HG03575 (cell line): Measurements from ENCODE around the gene EP400.
"Not testable (repeated sequence)": the region's sequence is repeated elsewhere in the genome, so short reads cannot be mapped to it uniquely, and the experiment has no call there.

Experiments
- ATAC-seq: cut with Tn5 transposase; IDR thresholded peaks from one replicate; pipeline ENCODE4 v1.9.1; 2021; ENCODE audit not compliant: unreplicated experiment, insufficient number of reproducible peaks, low FRiP score; ENCODE audit errors: extremely low read depth

The EP400 gene

DNA sequence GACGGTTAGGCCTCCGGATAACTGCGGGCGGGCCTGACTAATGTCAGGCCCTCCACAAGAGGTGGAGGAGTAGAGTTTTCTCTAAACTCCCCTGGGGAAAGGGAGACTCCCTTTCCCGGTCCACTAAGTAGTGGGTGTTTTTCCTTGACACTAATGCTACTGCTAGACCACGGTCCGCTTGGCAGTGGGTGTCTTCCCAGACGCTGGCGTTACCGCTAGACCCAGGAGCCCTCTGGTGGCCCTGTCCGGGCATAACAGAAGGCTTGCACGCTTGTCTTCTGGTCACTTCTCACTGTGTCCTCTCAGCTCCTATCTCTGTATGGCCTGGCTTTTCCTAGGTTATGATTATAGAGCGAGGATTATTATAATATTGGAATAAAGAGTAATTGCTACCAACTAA is 102.0 kb downstream of the EP400 start:
- ATAC-seq: not testable (repeated sequence)

DNA sequence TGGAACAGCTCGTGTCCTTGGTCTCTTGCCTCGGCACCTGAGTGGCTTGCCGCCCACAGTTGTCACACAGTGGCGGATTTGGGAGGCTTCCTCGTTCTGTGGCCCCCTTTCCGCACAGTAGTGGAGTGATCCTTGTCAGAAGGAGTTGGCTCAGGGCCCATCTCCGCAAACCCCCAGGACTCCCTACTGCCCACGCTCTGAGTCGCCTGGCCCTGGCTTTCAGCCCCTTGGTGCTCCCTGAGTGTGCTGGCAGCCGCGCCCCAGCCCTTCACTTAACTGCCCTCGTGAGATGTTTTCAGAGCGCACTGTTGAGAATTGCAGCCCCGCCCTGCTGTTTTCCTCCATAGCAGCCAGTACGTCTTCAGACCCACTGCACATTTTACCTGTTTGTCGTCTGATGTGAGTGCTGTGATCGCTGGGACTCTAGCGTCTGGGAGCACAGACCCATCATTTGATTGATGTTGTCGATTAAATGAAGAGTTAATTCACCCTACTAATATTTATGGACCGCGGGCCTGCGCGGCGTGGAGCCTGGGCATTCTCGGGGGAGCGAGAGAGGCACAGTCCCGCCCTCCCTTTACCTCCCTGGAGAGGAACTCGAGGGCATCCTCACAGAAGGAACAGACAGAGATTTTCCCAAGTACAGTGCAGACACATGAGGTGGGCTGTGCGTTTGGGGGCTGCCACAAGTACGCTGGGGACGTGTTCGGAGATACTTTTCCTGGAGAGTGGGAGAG is 102.6 kb downstream of the EP400 start:
- no peak for ATAC-seq

DNA sequence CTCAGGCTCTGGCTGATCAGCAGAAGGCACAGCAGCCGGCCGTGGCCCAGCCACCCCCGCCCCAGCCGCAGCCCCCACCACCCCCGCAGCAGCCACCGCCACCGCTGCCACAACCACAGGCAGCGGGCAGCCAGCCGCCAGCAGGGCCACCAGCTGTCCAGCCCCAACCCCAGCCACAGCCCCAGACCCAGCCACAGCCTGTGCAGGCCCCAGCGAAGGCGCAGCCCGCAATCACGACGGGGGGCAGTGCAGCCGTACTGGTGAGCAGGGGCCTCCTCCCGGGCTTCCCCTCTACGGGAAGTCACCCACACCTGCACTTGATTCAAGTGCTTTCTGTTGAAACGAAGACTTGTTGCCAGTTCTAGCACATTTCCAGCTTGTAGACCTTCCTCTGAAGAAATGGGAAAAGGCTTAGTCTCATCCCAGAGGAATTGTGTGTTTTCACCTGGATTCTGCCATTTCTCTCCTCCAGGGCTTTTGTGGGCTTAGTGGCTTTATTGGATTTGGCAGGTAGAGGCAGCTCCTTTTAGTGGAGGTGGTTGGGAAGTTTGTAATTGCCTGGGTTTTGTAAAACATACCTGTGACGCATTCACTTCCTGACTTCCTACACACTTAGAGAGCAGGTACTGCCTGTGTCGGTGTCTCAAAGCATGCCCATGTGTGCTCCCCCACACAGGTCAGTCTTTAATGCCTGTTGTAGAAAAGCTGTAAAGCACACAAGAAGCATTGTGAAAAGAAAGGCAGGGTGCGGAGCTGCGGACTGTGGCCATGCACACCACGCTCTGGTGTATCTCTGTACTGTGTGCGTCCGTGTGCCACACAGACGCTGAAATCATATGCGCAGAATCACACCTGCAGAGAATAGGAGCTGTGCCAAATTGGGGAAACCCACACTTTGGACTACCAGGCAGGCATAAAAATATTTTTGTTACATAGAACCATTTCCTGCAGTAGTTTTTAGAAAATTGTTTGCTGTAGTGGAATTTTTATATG is 103.9 kb downstream of the EP400 start:
- no peak for ATAC-seq

DNA sequence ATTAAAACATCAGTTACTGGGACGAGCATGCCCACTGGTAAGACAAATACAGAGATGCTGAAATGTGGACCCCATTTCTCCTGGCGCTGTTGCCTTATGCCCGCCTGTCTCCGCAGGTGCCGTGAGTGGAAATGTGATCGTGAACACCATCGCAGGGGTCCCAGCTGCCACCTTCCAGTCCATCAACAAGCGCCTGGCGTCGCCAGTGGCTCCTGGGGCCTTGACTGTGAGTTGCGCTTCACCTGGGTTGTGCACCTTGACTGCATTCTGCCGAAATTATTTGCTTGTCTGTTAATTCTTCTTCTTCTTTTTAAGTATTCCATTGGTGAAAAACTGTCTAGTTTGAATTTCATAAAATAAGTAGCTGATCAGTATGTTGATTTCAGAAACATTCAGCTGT is 105.2 kb downstream of the EP400 start:
- ATAC-seq: no peak

DNA sequence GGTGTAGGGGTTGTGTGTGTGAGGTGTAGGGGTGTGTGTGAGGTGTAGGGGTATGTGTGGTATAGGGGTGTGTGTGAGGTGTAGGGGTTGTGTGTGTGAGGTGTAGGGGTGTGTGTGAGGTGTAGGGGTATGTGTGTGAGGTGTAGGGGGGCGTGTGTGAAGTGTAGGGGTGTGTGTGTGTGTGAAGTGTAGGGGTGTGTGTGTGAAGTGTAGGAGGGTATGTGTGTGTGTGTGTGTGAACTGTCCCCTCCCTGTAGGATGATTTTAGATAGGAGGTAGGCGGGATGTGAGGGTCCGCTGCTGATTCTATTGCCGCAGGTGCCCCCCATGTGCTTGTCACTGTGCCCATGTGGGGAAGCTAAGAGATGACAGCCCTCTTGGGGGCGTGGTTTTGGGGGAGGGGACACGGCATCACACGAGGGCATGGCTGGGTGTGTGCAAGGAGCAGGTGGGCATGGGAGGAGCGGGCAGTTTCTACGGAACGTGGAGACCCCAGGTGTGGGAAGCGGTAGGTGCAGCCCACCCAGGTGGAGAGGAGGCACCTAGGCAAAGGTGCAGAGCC is 105.9 kb downstream of the EP400 start:
- no peak for ATAC-seq

DNA sequence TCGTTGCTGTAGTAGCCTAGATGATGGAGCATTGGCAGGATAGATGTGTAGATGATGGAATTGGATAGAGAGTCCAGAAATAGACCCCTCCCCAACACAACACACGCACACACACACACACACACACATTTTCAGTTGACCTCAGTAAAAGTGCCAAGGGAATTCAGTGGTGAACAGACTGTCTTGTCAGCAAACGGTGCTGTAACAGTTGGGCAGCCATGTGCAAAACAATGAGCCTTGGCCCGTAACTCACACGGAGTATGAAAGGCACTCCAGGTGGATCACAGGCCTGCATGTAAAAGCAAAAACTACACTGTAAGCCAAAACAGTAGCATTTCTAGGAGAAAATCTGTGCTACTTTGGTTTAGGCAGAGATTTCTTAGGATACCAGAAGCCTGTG is 106.6 kb downstream of the EP400 start:
- no peak for ATAC-seq

DNA sequence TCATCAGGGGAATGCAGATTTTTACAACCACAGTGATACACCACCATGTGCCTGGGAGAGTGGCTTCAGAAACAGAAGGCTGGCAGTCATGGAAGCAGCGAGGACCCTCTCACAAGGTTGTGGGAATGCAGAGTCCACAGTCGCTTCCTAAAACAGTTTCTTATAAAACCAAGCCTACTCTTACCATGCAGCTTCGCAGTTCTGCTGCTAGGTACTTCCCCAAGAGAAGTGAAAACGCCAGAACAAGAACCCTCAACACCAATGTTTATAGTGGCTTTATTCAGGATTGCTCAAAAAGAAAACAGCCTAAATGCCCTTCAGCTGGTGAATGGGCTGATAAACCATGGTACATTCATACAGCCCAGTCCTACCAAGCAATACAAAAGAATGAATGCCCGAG is 107.2 kb downstream of the EP400 start:
- no peak for ATAC-seq

DNA sequence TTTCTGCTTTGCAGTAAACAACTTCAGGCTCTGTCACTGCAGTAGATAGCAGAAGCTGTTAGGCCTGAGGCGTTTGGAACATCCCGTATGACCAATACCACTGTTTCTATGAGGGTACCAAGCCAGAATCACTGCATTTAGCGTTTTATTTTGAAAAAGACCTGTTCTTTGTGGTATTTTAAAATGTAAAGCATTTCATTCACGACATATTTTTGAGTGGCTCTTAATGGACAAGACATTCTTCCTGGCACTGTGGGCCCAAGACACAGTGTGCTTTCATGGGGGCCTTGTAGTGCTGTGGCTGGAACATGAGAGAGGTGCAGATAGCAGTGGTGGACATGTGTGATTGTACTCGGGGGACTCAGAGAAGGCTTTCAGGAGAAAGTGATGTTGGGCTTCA is 107.9 kb downstream of the EP400 start:
- no peak for ATAC-seq

DNA sequence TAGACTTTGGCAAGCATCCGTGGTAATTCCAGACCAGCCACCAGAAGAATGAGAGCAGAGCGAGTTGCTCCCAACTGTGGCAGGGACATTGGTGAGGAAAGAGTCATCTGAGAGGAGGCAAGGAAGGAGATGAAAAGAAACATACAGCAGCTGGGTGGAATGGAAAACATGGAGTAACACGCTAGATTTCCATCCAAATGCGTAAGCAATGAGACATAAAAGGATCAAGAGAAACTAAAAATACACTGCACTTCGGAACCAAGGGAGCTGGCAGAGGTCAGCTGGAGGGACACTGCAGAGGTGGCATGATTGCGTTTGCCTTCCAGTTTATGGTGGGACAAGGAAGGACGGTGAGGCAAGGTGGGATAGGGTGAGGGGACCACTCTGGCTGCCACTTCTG is 111.5 kb downstream of the EP400 start:
- no peak for ATAC-seq

DNA sequence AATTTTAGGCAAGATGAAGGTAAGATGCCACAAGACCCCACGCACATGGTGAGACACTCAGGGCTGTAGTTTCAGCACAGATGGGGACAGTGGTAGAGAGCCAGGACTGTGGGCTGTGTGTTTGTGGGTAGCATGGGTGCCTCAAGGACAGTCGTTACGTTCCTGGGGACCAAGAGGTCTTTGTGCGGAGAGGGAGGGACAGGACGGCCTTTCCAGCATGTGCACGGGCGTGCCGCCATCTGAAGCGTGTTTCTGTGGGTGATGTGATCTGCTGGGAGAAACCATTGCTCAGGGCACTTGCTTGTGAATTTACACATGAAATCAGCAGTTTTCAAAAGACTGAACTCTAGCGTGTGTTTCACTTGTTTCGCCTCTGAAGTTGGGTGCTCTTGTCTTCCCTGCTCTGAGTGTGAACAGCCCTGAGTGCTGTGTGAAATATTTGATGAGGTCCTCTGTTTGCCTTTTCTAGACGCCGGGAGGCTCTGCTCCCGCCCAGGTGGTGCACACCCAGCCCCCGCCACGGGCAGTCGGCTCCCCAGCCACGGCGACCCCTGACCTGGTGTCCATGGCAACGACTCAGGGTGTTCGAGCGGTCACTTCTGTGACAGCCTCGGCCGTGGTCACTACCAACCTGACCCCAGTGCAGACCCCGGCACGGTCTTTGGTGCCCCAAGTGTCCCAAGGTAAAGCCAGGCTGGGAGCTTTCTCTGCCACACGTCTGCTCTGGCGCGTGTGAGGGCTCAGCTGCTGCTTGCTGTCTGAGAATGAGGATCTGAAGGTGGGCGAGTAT is 112.1 kb downstream of the EP400 start:
- ATAC-seq: no peak

DNA sequence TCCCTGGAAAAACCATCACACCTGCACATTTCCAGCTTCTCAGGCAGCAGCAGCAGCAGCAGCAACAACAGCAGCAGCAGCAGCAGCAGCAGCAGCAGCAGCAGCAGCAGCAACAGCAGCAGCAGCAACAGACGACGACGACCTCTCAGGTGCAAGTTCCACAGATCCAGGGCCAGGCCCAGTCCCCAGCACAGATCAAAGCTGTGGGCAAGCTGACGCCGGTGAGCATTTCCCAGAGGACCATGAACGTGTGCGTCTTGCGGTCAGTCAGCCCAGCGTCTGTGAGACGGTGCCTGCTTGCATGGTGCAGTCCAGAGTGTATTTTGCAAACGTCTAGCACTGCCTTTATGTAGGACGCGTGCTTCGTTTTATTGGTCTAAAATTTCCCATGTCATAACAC is 112.7 kb downstream of the EP400 start:
- ATAC-seq: no peak

DNA sequence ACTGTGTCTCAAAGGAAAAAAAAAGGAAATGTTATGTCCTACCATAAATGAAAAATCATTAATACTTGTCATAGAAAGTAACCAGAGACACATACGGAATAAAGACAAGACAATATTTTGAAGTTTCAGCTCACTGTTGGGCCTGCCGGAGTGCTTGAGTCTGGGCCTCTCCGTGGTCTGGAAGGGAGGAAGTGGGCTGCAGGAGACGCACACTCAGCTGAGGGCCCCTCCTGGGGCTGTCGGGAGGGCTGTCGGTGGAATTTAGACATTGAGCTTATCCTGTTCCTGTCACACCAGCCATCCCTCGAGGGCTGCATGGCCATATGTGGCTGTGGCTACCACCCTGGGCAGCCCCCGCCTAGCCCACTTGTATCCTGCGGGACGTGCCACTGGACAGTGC is 113.7 kb downstream of the EP400 start:
- no peak for ATAC-seq

DNA sequence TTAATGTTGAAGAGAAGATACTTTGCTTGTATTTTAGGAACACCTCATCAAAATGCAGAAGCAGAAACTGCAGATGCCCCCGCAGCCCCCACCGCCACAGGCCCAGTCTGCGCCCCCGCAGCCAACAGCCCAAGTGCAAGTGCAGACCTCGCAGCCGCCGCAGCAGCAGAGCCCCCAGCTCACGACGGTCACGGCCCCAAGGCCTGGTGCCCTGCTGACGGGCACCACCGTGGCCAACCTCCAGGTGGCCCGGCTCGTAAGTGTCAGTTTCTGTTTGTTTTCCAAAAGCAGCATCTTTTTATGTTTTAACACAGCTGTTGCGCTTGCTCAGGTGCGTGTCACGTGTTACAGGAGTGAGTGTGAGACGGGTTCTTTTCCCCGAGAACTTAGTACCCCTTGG is 114.9 kb downstream of the EP400 start:
- ATAC-seq: no peak

DNA sequence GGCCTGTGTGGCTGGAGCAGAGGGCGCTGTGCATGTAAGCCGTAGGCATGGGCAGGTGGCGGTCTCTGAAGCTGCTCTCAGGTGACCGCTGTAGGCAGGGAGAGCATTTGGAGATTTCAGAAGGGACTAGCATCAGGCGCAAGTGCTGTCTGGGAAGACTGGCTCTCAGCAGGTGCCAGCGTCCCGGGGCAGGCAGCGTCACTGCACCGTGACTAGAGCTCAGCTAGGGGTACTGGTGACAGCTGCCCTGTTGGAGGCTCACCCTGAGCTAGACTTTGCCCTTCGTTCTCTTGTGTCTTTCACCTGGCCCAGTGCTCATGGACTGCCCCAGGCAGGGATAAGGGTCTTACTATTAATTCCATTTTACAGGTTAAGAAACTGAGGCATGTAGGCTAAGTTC is 115.5 kb downstream of the EP400 start:
- ATAC-seq: no peak

DNA sequence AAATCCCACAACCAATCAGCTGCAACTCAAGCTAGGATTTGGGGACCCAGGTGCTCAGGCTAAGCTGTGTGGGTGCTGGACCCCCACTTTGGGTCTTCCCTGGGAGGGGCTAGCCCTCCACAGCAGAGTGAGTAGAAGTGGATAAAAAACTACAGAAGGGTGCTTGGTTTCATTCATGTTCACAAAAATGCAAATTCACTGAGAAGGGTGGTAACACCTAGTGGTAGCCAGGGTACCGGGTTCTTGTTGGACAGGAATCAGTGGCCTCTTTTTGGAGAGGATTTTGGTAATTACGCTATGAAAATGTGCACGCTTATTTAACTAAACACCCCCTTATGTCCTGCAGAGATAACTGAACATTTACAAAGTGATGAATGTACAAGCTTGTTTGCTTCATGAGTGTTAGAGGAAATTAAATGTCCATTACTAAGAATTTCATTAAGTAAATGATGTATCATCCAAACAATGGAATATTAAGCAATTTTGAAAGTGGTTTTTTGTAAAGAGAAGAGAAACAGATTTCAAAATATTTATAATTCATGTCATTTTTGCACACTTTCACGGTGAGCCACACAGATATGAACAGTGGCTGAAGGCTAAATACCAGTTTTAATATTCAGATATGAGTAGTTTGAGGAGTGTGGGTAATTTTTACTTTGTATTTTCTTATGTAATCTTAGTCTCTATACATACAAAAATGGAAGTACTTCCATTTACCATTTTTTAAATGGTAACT is 116.0 kb downstream of the EP400 start:
- no peak for ATAC-seq

DNA sequence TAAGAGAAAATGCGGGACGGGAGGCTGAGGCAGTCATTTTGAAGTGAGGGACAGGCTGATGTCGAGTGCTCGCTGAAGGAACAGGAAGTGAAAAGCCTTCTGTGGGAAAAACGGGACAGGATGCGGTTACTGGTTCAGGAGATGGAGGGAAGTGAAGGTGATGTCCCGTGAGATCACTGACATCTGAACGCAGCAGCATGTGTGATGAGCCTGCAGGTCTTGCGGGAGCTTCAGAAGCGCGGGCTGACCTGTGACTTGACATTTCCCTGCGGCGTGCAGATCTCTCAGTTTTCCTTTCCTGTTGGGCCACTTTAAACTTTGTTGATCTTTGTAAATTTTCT is 116.6 kb downstream of the EP400 start:
- ATAC-seq: no peak

DNA sequence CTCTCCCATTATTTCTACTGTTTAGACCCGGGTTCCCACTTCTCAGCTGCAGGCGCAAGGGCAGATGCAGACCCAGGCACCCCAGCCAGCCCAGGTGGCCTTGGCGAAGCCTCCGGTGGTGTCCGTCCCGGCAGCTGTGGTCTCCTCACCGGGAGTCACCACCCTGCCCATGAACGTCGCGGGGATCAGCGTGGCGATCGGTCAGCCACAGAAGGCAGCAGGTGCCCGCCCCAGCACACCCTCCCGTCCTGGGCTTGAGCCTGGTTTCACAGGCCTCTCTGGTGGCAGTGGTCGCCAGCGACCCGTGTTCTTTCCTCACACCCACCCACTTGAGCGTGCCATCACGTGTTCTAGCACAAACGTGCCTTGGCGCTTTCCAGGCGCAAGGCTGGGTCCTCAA is 117.0 kb downstream of the EP400 start:
- ATAC-seq: no peak

DNA sequence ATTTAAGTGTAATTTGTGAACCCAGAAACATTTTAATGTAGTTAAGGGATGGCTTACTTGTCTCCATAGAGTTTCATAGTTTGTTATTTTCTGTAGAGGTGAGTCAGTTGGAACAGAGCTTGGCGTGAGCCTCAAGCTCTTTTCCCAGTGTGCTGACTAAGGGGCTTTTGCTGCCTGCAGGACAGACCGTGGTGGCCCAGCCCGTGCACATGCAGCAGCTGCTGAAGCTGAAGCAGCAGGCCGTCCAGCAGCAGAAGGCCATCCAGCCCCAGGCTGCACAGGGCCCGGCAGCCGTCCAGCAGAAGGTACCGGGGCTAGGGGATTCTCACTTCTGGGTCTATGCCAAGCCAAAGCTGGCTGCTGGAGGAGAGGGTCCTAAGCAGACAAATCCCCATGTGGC is 117.4 kb downstream of the EP400 start:
- no peak for ATAC-seq

DNA sequence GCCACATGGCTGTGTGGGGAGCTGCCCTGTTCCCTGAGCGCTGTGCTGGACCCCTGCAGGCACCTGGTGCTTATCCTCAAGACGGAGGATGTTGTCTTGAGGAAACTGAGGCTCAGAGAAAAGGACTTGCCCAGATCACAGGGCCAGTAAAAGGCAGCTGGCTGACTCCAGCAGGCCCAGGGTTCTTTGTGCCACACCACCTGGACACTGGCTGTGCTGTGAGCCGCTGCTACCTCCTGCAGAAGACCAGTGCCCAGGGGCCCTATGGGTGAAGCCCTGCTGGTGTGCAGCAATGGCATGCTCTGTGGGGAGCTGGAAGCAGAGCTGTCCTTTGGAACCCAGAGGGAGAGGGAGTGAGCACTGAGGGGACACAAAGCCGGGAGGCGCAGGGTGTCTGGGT is 118.5 kb downstream of the EP400 start:
- ATAC-seq: no peak
